GM12878 (cell line): ENCODE results near the gene NUBPL. TPM values are rescaled to one million over a fixed set of nuclear protein-coding genes. Genes with fewer than 3 reads are reported as not detected.

Experiments
- ATAC-seq: fragments of 200-7000 bp; cut with Tn5 transposase; 3 replicates; pipeline ENCODE4 v1.9.1; 2020; ENCODE audit warnings: mild to moderate bottlenecking, moderate library complexity
- BruUV-seq: library from RNA; stranded (reverse); fragments of 400-500 nt; replicated peaks from 2 replicates; lab custom pipeline; 2021; lab: Mats Ljungman, UMichigan
- CTCF ChIA-PET: fragments of 300-600 bp; sonication (Branson Sonifier 250); formaldehyde crosslinking; extraction: SDS; loops from one replicate; lab custom pipeline; 2021; ENCODE audit warnings: inconsistent platforms; lab: Yijun Ruan, JAX
- POLR2A ChIA-PET: fragments of 350-600 bp; formaldehyde crosslinking; extraction: SDS; loops from one replicate; lab custom pipeline; 2021; ENCODE audit warnings: inconsistent platforms; lab: Charles Lee
- RAD21 ChIA-PET: fragments of 300-600 bp; sonication (Branson Sonifier 250); formaldehyde crosslinking; loops from one replicate; lab custom pipeline; 2023; ENCODE audit warnings: antibody characterized with exemption; ENCODE audit not compliant: unreplicated experiment; lab: Charles Lee
- SMC1A ChIA-PET: fragments of 300-600 bp; sonication (Branson Sonifier 250); formaldehyde crosslinking; loops from one replicate; lab custom pipeline; 2023; ENCODE audit not compliant: unreplicated experiment, uncharacterized antibody; lab: Charles Lee
- DNase-seq: peaks from one replicate; pipeline ENCODE4 v3.0.0-alpha.2; 2011; ENCODE audit warnings: low read depth, low spot score
- FAIRE-seq: peaks from 3 replicates; lab custom pipeline; 2011; peaks lifted over from hg19 to GRCh38; lab: Jason Lieb, UNC
- H2AFZ ChIP-seq: 2 replicates; pipeline ENCODE4 v1.6.0; 2011; ENCODE audit warnings: low read depth, low read length, control low read depth; ENCODE audit not compliant: control insufficient read depth
- H3K27ac ChIP-seq: 2 replicates; pipeline ENCODE4 v1.5.1; 2011; ENCODE audit warnings: control low read depth; ENCODE audit not compliant: control insufficient read depth, insufficient read depth
- H3K27me3 ChIP-seq, 2 experiments: replicated peaks in 1 of 2; 2 replicates each; pipeline versions ENCODE4 v1.6.0 to v1.6.1; 2011; ENCODE audit warnings: low read length in 1 of 2; ENCODE audit not compliant: control insufficient read depth in 2 of 2, insufficient read depth in 2 of 2
- H3K36me3 ChIP-seq, 2 experiments: 2 replicates each; pipeline ENCODE4 v1.5.1; 2011; ENCODE audit warnings: low read length in 1 of 2; ENCODE audit not compliant: control insufficient read depth in 2 of 2, insufficient read depth in 2 of 2
- H3K4me1 ChIP-seq: 2 replicates; pipeline ENCODE4 v1.6.1; 2011; ENCODE audit warnings: mild to moderate bottlenecking, low read length, moderate library complexity, mixed read lengths; ENCODE audit not compliant: control insufficient read depth, insufficient read depth
- H3K4me2 ChIP-seq: 2 replicates; pipeline ENCODE4 v1.6.0; 2011; ENCODE audit warnings: control low read depth; ENCODE audit not compliant: control insufficient read depth, insufficient read depth
- H3K4me3 ChIP-seq: fragments of 200-600 bp; sonication (generic); 2 replicates; pipeline ENCODE4 v1.5.1; 2016
- H3K79me2 ChIP-seq: 2 replicates; pipeline ENCODE4 v1.6.0; 2011; ENCODE audit warnings: low read length; ENCODE audit not compliant: control insufficient read depth, insufficient read depth
- H3K9ac ChIP-seq: 2 replicates; pipeline ENCODE4 v1.8.0; 2011; ENCODE audit warnings: low read length, control low read depth, mixed read lengths; ENCODE audit not compliant: control insufficient read depth, insufficient read depth
- H3K9me3 ChIP-seq: replicated peaks from 3 replicates; pipeline ENCODE4 v1.5.1; 2011; ENCODE audit warnings: mild to moderate bottlenecking, low read length; ENCODE audit not compliant: control insufficient read depth, insufficient read depth
- H4K20me1 ChIP-seq: 2 replicates; pipeline ENCODE4 v1.6.0; 2011; ENCODE audit not compliant: control insufficient read depth, insufficient read depth
- BCL3 ChIP-seq: IDR thresholded peaks from 2 replicates; pipeline ENCODE4 v1.6.1; 2011; ENCODE audit warnings: borderline replicate concordance, low read depth, mild to moderate bottlenecking, moderate library complexity, low read length; ENCODE audit not compliant: insufficient read depth, poor library complexity, severe bottlenecking
- CEBPB ChIP-seq, 2 experiments: fragments of 150-350 bp in 1 of 2; IDR thresholded peaks; 2 replicates each; pipeline ENCODE4 v1.6.1; 2012 to 2014; ENCODE audit warnings: low read depth in 2 of 2, low read length in 2 of 2, borderline replicate concordance in 1 of 2, inconsistent platforms in 1 of 2
- CREM ChIP-seq: IDR thresholded peaks from 2 replicates; pipeline ENCODE4 v1.6.1; 2014; ENCODE audit warnings: antibody characterized with exemption, low read depth
- EGR1 ChIP-seq, 2 experiments: IDR thresholded peaks; 1 replicate in 1 of 2; 2 replicates in 1 of 2; pipeline ENCODE4 v1.6.1; 2011 to 2012; ENCODE audit warnings: low read depth in 2 of 2, low read length in 2 of 2, borderline replicate concordance in 1 of 2, mild to moderate bottlenecking in 1 of 2, moderate library complexity in 1 of 2
- IKZF1 ChIP-seq: fragments of 450-650 bp; conservative IDR thresholded peaks from 2 replicates; pipeline ENCODE4 v1.6.1; 2017; ENCODE audit warnings: antibody characterized with exemption, mild to moderate bottlenecking
- SMAD1 ChIP-seq: fragments of 450-650 bp; IDR thresholded peaks from 2 replicates; pipeline ENCODE4 v1.6.1; 2018; ENCODE audit warnings: mild to moderate bottlenecking, low read depth; ENCODE audit not compliant: partially characterized antibody
- ZBTB40 ChIP-seq: fragments of 450-650 bp; IDR thresholded peaks from 2 replicates; pipeline ENCODE4 v1.6.1; 2016; ENCODE audit warnings: mild to moderate bottlenecking, moderate library complexity, borderline replicate concordance
- ZSCAN29 ChIP-seq: fragments of 450-650 bp; IDR thresholded peaks from 2 replicates; pipeline ENCODE4 v1.6.1; 2017; ENCODE audit warnings: mild to moderate bottlenecking, moderate library complexity
- WGBS: methylation state at CpG from one replicate; pipeline ENCODE4 v1.1.6; 2016; ENCODE audit warnings: low lambda C conversion rate; ENCODE audit not compliant: insufficient replicate concordance, insufficient coverage; ENCODE audit errors: missing lambda C conversion rate; 5-methylcytosine and 5-hydroxymethylcytosine counted together
- in situ Hi-C: fragments of 300-500 bp; cut with MboI; formaldehyde crosslinking; loops from 9 replicates; pipeline ENCODE4 v1.14.3; 2018; ENCODE audit warnings: mixed read lengths
- intact Hi-C: fragments of 100-400 bp; cut with micrococcal nuclease; formaldehyde crosslinking; loops from one replicate; pipeline ENCODE4 v1.14.2; 2022; ENCODE audit not compliant: unreplicated experiment
- polyA plus RNA-seq, 11 experiments: library from polyadenylated mRNA; depleted of rRNA in 4 of 11; unstranded in 6 of 11; stranded (reverse) in 5 of 11; fragments of >200 nt; fragmentation: Nextera tagmentation in 4 of 11; fragmentation: Illumina TruSeq in 1 of 11; extraction: Ambion mirVana in 4 of 11; extraction: Trizol in 1 of 11; gene quantifications; 1 replicate in 1 of 11; 2 replicates in 10 of 11; pipeline versions ENCODE4 v1.2.1 to v1.2.3, GENCODE V29; 2011 to 2016; ENCODE audit warnings: inconsistent platforms in 2 of 11, missing spikeins in 2 of 11, low read depth in 1 of 11
- total RNA-seq, 4 experiments: library from RNA; depleted of rRNA in 3 of 4; stranded (reverse); fragments of >200 nt in 3 of 4; fragmentation: Illumina TruSeq in 1 of 4; extraction: Trizol in 1 of 4; gene quantifications; 2 replicates each; pipeline versions ENCODE4 v1.2.1 to v1.2.3, GENCODE V29; 2013 to 2021

NUBPL gene
- total and polyA plus RNA-seq, 10 of the 15 experiments (the other 5 are each of a cell fraction or from before 2014, with no cell fraction given) = 3.4 to 11.6 (median 8.1) TPM

- H3K4me3 ChIP-seq = no peak overlapping the region
- no peak for TF ChIP-seq EGR1 (IDR thresholded peaks at IDR 0.05; ENCODE audit: borderline replicate concordance in 1 of 2, low read depth in 2 of 2, low read length in 2 of 2)
- TF ChIP-seq ZSCAN29 = no peak
- no peak for TF ChIP-seq IKZF1
- no peak for TF ChIP-seq SMAD1
- TF ChIP-seq CEBPB (IDR thresholded peaks at IDR 0.05; ENCODE audit: borderline replicate concordance in 1 of 2, low read depth in 2 of 2, low read length in 2 of 2) = no peak
- TF ChIP-seq CREM = no peak
- no peak for TF ChIP-seq ZBTB40
- TF ChIP-seq BCL3 = no peak
- 33% methylated on average over 3 of the region's 3 CpGs for WGBS
- FAIRE-seq = no peak
- intact Hi-C loops (no loop called here), in situ Hi-C loops (no loop called here)
- ChIA-PET CTCF (no interaction called here), POLR2A (no interaction called here), RAD21 (no interaction called here), SMC1A (no interaction called here)
- H3K27me3 ChIP-seq = no peaks in the 10 kb centered on the region
- no peak overlapping the region for H3K4me2 ChIP-seq
- H3K79me2 ChIP-seq = no peaks in the 10 kb centered on the region
- BruUV-seq = no TSS peak
- no peak overlapping the region for H3K9ac ChIP-seq
- no peaks in the 10 kb centered on the region for H3K36me3 ChIP-seq
- DNase-seq = no peak
- H4K20me1 ChIP-seq = no peaks in the 10 kb centered on the region
- H2AFZ ChIP-seq = no peak overlapping the region
- H3K9me3 ChIP-seq = no peaks in the 10 kb centered on the region
- H3K4me1 ChIP-seq = no peaks in the 10 kb centered on the region
- no peak overlapping the region for H3K27ac ChIP-seq
- ATAC-seq = no peak
Measured at GRCh38 chr14:31690056-31690455, 128.9 kb downstream of the NUBPL start.
